Naive thymus-derived CD4-positive, alpha-beta T cell (primary cell): ENCODE measurements around the gene SUGCT. TPM values are rescaled to one million over a fixed set of nuclear protein-coding genes. Genes with fewer than 3 reads are reported as not detected.
"Not testable (repeated sequence)": the region's sequence is repeated elsewhere in the genome, so short reads cannot be mapped to it uniquely, and the experiment has no call there.

Source experiments
- ATAC-seq: fragments of 150-1000 bp; cut with Tn5 transposase; 2 replicates; pipeline ENCODE4 v1.10.0; 2021; ENCODE audit warnings: mild to moderate bottlenecking, moderate library complexity
- CTCF ChIA-PET: fragments of 350-600 bp; sonication (Branson Sonifier 250); formaldehyde crosslinking; loops from one replicate; lab custom pipeline; 2021; ENCODE audit warnings: antibody characterized with exemption; lab: Charles Lee
- POLR2A ChIA-PET: fragments of 350-600 bp; sonication (Branson Sonifier 250); formaldehyde crosslinking; loops from one replicate; lab custom pipeline; 2021; ENCODE audit warnings: antibody characterized with exemption, inconsistent platforms; lab: Charles Lee
- DNase-seq, 9 donors: peaks; one replicate each; pipeline versions ENCODE4 v3.0.0 to v3.0.0-alpha.2; 2020 to 2022; ENCODE audit warnings: mixed read lengths in 1 of 9
- H3K27ac ChIP-seq: one replicate; pipeline ENCODE4 v1.7.0; 2013; ENCODE audit warnings: mild to moderate bottlenecking, low read depth, low read length, moderate library complexity
- H3K27me3 ChIP-seq, 2 donors: one replicate each; pipeline ENCODE4 v1.7.0; 2013; ENCODE audit warnings: low read length in 2 of 2, mild to moderate bottlenecking in 2 of 2, moderate library complexity in 2 of 2; ENCODE audit not compliant: control insufficient read depth in 2 of 2, insufficient read depth in 2 of 2
- H3K36me3 ChIP-seq, 3 experiments: 1 replicate in 2 of 3; 2 replicates in 1 of 3; pipeline ENCODE4 v1.7.0; 2013; ENCODE audit warnings: low read length in 3 of 3, mild to moderate bottlenecking in 3 of 3, moderate library complexity in 1 of 3; ENCODE audit not compliant: insufficient read depth in 3 of 3, control insufficient read depth in 2 of 3
- H3K4me1 ChIP-seq, 2 donors: one replicate each; pipeline ENCODE4 v1.7.0; 2013; ENCODE audit warnings: low read length in 2 of 2, mild to moderate bottlenecking in 2 of 2, moderate library complexity in 1 of 2; ENCODE audit not compliant: control insufficient read depth in 2 of 2, insufficient read depth in 2 of 2
- H3K4me3 ChIP-seq: 2 replicates; pipeline ENCODE4 v1.7.0; 2013; ENCODE audit warnings: mild to moderate bottlenecking, low read length
- H3K9me3 ChIP-seq, 3 experiments: 1 replicate in 2 of 3; 2 replicates in 1 of 3; pipeline ENCODE4 v1.7.0; 2013; ENCODE audit warnings: low read length in 3 of 3; ENCODE audit not compliant: control insufficient read depth in 2 of 3
- H3K27ac Mint-ChIP-seq, 9 donors: one replicate each; pipeline ENCODE4 v1.8.0; 2020 to 2022; ENCODE audit warnings: mixed read lengths in 9 of 9, mild to moderate bottlenecking in 8 of 9, moderate library complexity in 5 of 9, inconsistent platforms in 2 of 9
- H3K27me3 Mint-ChIP-seq, 5 donors: one replicate each; pipeline ENCODE4 v1.8.0; 2021 to 2022; ENCODE audit warnings: mixed read lengths in 5 of 5, mild to moderate bottlenecking in 1 of 5
- H3K36me3 Mint-ChIP-seq, 5 donors: one replicate each; pipeline ENCODE4 v1.8.0; 2020 to 2022; ENCODE audit warnings: mixed read lengths in 5 of 5, mild to moderate bottlenecking in 3 of 5, inconsistent platforms in 1 of 5
- H3K4me1 Mint-ChIP-seq, 7 donors: one replicate each; pipeline ENCODE4 v1.8.0; 2020 to 2022; ENCODE audit warnings: mixed read lengths in 7 of 7, mild to moderate bottlenecking in 3 of 7, inconsistent platforms in 1 of 7
- H3K4me3 Mint-ChIP-seq, 10 donors: one replicate each; pipeline ENCODE4 v1.8.0; 2020 to 2022; ENCODE audit warnings: mild to moderate bottlenecking in 10 of 10, mixed read lengths in 10 of 10, moderate library complexity in 6 of 10, inconsistent platforms in 2 of 10
- H3K9me3 Mint-ChIP-seq, 11 donors: one replicate each; pipeline ENCODE4 v1.8.0; 2020 to 2022; ENCODE audit warnings: mixed read lengths in 11 of 11, mild to moderate bottlenecking in 4 of 11, inconsistent platforms in 1 of 11, moderate library complexity in 1 of 11
- intact Hi-C, 2 donors: fragments of 100-400 bp; cut with micrococcal nuclease; formaldehyde crosslinking; loops; one replicate each; pipeline ENCODE4 v1.15.1; 2023
- polyA plus RNA-seq, 2 donors: library from polyadenylated mRNA; unstranded; fragments of 300-500 nt; fragmentation: Illumina TruSeq; gene quantifications; one replicate each; pipeline ENCODE4 v1.2.3, GENCODE V29; 2021
- total RNA-seq, 6 experiments: library from RNA in 5 of 6; stranded (reverse) in 5 of 6; gene quantifications; 1 replicate in 5 of 6; 2 replicates in 1 of 6; pipeline ENCODE4 v1.2.3 and lab custom pipeline; 2021 to 2026

Gene SUGCT
- total and polyA plus RNA-seq, 7 experiments from 2014 or later: 0.95 to 2.7 (median 2.2) TPM; not detected in 1

GRCh38 chr7:40646717-40647116 lies 511.9 kb downstream of the SUGCT start:
- no peak for ATAC-seq
- DNase-seq: no peak
- Histone ChIP-seq H3K27me3 (no peaks in the 10 kb centered on the region), H3K4me3 (no peak overlapping the region), H3K36me3 (no peaks in the 10 kb centered on the region), H3K4me1 (no peaks in the 10 kb centered on the region), H3K9me3 (no peaks in the 10 kb centered on the region), H3K27ac (no peak overlapping the region)
- no peak overlapping the region for H3K4me3 Mint-ChIP-seq
- H3K27me3 Mint-ChIP-seq: peaks cover 0 to 6% (median 5%) of the 10 kb centered on the region in 5 donors
- ChIA-PET CTCF (no interaction called here), POLR2A (no interaction called here)
- H3K36me3 Mint-ChIP-seq: peaks cover 0 to 4% (median 0%) of the 10 kb centered on the region in 5 donors
- peaks cover 2 to 11% (median 6%) of the 10 kb centered on the region in 7 donors for H3K4me1 Mint-ChIP-seq
- peaks cover 0 to 5% (median 0%) of the 10 kb centered on the region in 11 donors for H3K9me3 Mint-ChIP-seq
- intact Hi-C loops: no loop called here
- H3K27ac Mint-ChIP-seq: no peak overlapping the region

- Mint-ChIP-seq H3K27me3 (peaks cover 0 to 7% (median 5%) of the 10 kb centered on the region in 5 donors), H3K36me3 (peaks cover 0 to 4% (median 0%) of the 10 kb centered on the region in 5 donors), H3K27ac (no peak overlapping the region), H3K4me1 (peaks cover 5 to 11% (median 6%) of the 10 kb centered on the region in 7 donors), H3K4me3 (no peak overlapping the region), H3K9me3 (peaks cover 0 to 7% (median 0%) of the 10 kb centered on the region in 11 donors)
- ATAC-seq (no peak), DNase-seq (no peak)
- Histone ChIP-seq H3K36me3 (no peaks in the 10 kb centered on the region), H3K4me3 (no peak overlapping the region), H3K27ac (no peak overlapping the region), H3K27me3 (no peaks in the 10 kb centered on the region), H3K9me3 (no peaks in the 10 kb centered on the region), H3K4me1 (no peaks in the 10 kb centered on the region)
- POLR2A ChIA-PET: no interaction called here
- CTCF ChIA-PET: interaction anchor here (0.7 kb wide), 1 partner anchor 8 kb away, joined by 3 read pairs; no protein-coding TSS in a partner anchor
- intact Hi-C loops: no loop called here
Observed at GRCh38 chr7:40647719-40648118, 512.9 kb downstream of the SUGCT start.

GRCh38 chr7:40649247-40649646 lies 514.4 kb downstream of the SUGCT start:
- peaks cover 0 to 7% (median 0%) of the 10 kb centered on the region in 11 donors for H3K9me3 Mint-ChIP-seq
- peaks cover 0 to 4% (median 0%) of the 10 kb centered on the region in 5 donors for H3K36me3 Mint-ChIP-seq
- peaks cover 5 to 9% (median 6%) of the 10 kb centered on the region in 7 donors for H3K4me1 Mint-ChIP-seq
- peaks cover 0 to 10% (median 5%) of the 10 kb centered on the region in 5 donors for H3K27me3 Mint-ChIP-seq
- CTCF ChIA-PET: no interaction called here
- Histone ChIP-seq H3K36me3 (no peaks in the 10 kb centered on the region), H3K4me1 (no peaks in the 10 kb centered on the region), H3K9me3 (no peaks in the 10 kb centered on the region), H3K27me3 (no peaks in the 10 kb centered on the region), H3K27ac (no peak overlapping the region), H3K4me3 (no peak overlapping the region)
- ATAC-seq (no peak), DNase-seq (no peak)
- H3K27ac Mint-ChIP-seq: no peak overlapping the region
- POLR2A ChIA-PET: no interaction called here
- no peak overlapping the region for H3K4me3 Mint-ChIP-seq
- intact Hi-C loops: no loop called here

GRCh38 chr7:40650903-40651302 lies 516.1 kb downstream of the SUGCT start:
- H3K4me3 Mint-ChIP-seq, H3K4me1 ChIP-seq, H3K27me3 ChIP-seq, H3K27ac Mint-ChIP-seq, H3K27me3 Mint-ChIP-seq, DNase-seq, intact Hi-C loops, H3K36me3 ChIP-seq, POLR2A ChIA-PET, H3K36me3 Mint-ChIP-seq, H3K9me3 ChIP-seq, H3K9me3 Mint-ChIP-seq, H3K4me1 Mint-ChIP-seq, CTCF ChIA-PET, ATAC-seq, H3K4me3 ChIP-seq, H3K27ac ChIP-seq: not testable (repeated sequence)

- no peak overlapping the region for H3K27ac ChIP-seq
- no peak for ATAC-seq
- DNase-seq: no peak
- H3K27ac Mint-ChIP-seq: no peak overlapping the region
- ChIA-PET CTCF (no interaction called here), POLR2A (no interaction called here)
- no peaks in the 10 kb centered on the region for H3K27me3 ChIP-seq
- H3K4me3 Mint-ChIP-seq: no peak overlapping the region
- no peaks in the 10 kb centered on the region for H3K9me3 ChIP-seq
- H3K27me3 Mint-ChIP-seq: peaks cover 0 to 10% (median 0%) of the 10 kb centered on the region in 5 donors
- intact Hi-C loops: no loop called here
- H3K4me1 Mint-ChIP-seq: peaks cover 0 to 5% (median 0%) of the 10 kb centered on the region in 7 donors
- no peaks in the 10 kb centered on the region for H3K36me3 ChIP-seq
- peaks cover 0 to 7% (median 0%) of the 10 kb centered on the region in 11 donors for H3K9me3 Mint-ChIP-seq
- peaks cover 0 to 4% (median 0%) of the 10 kb centered on the region in 5 donors for H3K36me3 Mint-ChIP-seq
- H3K4me3 ChIP-seq: no peak overlapping the region
- no peaks in the 10 kb centered on the region for H3K4me1 ChIP-seq
Observed at GRCh38 chr7:40654171-40654570, 519.4 kb downstream of the SUGCT start.

- intact Hi-C loops: no loop called here
- Histone ChIP-seq H3K27ac (no peak overlapping the region), H3K4me3 (no peak overlapping the region), H3K36me3 (no peaks in the 10 kb centered on the region), H3K27me3 (no peaks in the 10 kb centered on the region), H3K9me3 (no peaks in the 10 kb centered on the region), H3K4me1 (no peaks in the 10 kb centered on the region)
- no peak overlapping the region for H3K27ac Mint-ChIP-seq
- H3K9me3 Mint-ChIP-seq: peaks cover 0 to 7% (median 0%) of the 10 kb centered on the region in 11 donors
- POLR2A ChIA-PET: no interaction called here
- H3K36me3 Mint-ChIP-seq: peaks cover 0 to 4% (median 0%) of the 10 kb centered on the region in 5 donors
- no peak overlapping the region for H3K4me3 Mint-ChIP-seq
- CTCF ChIA-PET: interaction anchor here (0.6 kb wide), 1 partner anchor 8 kb away, joined by 3 read pairs; no protein-coding TSS in a partner anchor
- H3K27me3 Mint-ChIP-seq: peaks cover 0 to 10% (median 0%) of the 10 kb centered on the region in 5 donors
- H3K4me1 Mint-ChIP-seq: peaks cover 0 to 5% (median 0%) of the 10 kb centered on the region in 7 donors
- ATAC-seq: no peak
- no peak for DNase-seq
Observed at GRCh38 chr7:40655426-40655825, 520.6 kb downstream of the SUGCT start.

GRCh38 chr7:40656349-40656748 lies 521.5 kb downstream of the SUGCT start:
- Mint-ChIP-seq H3K27ac (no peak overlapping the region), H3K4me3 (no peak overlapping the region), H3K4me1 (peaks cover 0 to 5% (median 0%) of the 10 kb centered on the region in 7 donors), H3K9me3 (peaks cover 0 to 3% (median 0%) of the 10 kb centered on the region in 11 donors), H3K36me3 (peaks cover 0 to 3% (median 0%) of the 10 kb centered on the region in 5 donors), H3K27me3 (peaks cover 0 to 10% (median 0%) of the 10 kb centered on the region in 5 donors)
- ChIA-PET POLR2A (no interaction called here), CTCF (no interaction called here)
- DNase-seq (no peak), ATAC-seq (no peak)
- Histone ChIP-seq H3K4me1 (no peaks in the 10 kb centered on the region), H3K9me3 (no peaks in the 10 kb centered on the region), H3K27me3 (no peaks in the 10 kb centered on the region), H3K27ac (no peak overlapping the region), H3K4me3 (no peak overlapping the region), H3K36me3 (no peaks in the 10 kb centered on the region)
- intact Hi-C loops: no loop called here
